HG03066 (cell line): ENCODE results near the gene NABP2.
"Not testable (repeated sequence)": the region's sequence is repeated elsewhere in the genome, so short reads cannot be mapped to it uniquely, and the experiment has no call there.

ENCODE experiments used
- ATAC-seq: cut with Tn5 transposase; IDR thresholded peaks from one replicate; pipeline ENCODE4 v1.9.1; 2021; ENCODE audit warnings: low read depth; ENCODE audit not compliant: unreplicated experiment

The NABP2 gene

DNA sequence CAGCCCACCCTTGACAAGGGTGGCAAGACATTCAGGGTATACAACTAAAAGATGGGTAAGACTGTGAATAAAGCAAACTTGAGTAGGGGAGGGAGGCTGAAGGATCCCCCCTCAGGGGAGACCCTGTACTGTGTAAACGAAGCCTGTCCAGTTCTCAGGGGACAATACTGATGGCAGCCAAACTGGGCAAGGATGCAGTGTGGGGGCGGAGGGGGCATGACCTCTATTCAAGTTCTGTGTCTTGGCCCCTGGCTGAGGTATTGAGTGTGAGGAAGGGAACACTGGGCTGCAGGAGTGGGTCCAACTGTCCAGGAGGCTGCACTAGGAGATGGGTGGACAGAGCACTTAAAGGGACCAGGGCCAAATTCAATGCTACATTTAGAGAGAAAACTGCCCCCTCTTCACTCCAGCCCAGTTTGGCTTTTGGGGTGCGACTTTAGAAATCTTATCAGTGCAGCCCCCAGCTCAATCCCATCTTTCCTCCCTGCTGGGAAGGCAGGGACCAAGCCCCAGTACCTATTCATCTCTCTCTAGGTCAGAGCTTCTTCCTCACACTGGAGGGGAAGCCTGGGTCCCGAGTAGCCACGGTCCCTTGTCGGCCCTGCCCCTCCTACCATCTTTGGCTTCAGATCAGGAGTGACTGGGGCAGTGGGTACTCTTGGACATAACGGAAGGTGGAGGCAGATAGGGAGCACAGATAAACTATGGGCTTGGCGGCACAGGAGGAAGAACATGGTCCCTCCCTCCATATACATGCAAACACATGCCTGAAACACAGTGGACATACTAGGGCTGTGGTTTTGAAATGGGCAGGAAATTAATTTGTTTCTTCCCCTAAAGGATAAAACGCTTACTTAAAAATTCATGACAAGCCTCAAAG lies 17.5 kb downstream of the NABP2 start:
- no peak for ATAC-seq

DNA sequence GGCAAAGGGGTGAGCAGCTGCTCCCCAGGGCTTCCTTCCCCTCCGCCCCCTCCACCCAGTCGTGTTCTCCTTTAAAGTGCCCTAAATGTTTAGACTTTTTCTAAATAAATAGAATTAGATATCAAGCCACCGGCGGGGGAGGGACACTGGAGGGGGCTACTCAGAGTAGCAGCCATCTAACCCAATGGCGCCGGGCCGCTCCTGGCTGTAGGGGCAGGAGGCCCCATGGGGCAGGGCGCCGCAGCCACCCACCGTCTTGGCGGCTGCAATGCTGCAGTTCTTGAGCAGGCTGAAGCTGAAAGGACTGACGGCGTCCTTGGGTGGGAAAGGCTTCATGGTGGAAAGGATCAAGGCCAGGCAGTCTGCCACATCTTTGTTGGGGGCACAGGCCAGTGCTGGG lies 18.8 kb downstream of the NABP2 start:
- ATAC-seq = no peak

DNA sequence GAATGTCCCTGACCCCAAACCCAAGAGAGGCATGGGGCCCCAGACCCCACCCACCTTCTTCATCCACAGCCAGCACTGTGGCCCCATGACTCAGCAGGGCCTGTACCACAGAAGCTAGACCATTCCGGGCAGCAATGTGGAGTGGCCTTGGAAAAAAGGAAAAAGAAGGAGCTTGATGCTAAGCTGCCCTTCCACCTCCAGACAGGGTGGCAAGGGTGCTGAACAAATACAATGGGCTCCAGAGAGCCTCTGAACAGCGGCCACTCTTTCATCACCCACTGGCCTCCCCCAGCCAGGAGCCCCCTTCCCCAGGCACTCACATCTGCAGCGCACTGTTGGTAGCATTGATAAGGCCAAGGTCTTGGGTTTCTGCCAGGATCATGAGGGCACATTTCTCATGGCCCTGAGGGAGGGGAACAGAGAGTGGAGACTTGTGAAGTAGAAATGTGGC lies 19.6 kb downstream of the NABP2 start:
- no peak for ATAC-seq

DNA sequence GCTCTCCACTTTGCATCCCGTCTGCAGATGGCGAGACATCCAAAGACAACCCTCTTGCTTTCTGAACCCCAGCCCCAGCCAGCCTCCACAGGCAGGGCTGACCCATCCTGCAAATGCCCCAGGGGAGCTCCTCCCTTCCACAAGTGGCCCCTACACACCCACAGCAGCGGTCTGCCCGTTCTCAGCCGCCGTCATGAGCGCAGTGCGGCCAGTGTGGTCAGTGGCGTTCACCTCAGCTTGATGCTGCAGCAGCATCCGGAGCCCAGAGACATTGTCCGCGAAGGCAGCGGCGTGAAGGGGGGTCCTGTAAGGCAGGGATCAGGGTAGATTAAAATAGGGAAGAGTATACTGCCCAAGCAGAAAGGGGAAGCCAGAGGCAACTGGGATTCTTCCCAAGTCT lies 20.4 kb downstream of the NABP2 start:
- ATAC-seq = no peak

DNA sequence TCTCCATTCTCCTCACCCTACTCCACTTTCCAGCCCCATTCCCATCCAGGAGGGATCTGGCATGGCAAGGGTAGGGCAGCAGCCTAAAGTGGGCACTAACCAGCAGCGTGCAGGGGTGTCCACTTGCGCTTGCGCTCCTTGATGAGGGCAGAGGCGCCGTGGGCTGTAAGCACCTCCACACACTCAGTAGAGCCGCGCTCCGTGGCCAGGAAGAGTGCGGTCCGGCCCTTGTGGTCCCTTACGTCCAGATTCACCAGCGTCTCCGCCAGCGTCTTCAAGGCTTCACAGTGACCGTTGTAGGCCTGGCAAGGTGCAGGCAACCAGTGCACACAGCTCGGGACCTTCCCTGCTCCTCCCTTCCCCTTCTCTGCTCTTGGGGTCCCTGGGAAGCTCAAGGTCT lies 23.8 kb downstream of the NABP2 start:
- ATAC-seq = no peak

DNA sequence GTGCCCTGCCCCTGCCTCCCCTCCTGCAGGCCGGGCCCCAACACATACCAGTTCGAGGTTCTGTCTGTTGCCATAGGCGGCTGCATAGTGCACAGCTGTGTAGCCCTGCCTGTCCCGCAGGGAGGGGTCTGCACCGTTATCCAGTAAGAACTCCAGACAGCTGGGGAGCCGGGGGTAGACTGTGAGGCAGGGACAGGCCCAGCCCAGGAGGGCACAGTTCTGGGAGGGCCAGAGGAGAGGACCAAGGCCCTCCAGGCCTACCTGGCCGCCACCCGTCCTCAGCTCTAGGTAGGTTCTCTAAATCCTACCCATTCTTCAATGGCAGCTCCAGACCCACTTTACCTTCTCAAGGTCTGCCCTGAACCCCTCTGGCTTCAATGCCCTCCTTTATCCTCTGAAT lies 24.6 kb downstream of the NABP2 start:
- no peak for ATAC-seq

DNA sequence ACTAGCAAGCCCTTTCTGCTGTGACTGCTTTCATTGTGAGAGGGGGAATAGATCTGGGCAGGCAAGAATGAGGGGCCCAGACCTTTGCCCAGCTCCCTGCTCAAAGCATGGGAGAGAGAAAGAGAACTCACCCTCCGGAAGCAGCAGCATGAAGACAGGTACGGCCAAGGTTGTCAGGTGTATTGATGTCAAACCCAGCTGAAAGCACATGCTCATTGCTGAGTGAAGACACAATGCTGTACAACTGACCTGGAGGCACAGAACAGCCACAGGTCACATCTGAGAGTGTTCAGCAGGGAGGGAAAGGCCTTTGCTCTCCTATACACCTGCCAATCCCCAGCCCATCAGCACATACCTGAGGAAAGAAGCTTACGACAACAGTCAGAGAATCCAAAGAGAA lies 28.5 kb downstream of the NABP2 start:
- ATAC-seq = no peak

DNA sequence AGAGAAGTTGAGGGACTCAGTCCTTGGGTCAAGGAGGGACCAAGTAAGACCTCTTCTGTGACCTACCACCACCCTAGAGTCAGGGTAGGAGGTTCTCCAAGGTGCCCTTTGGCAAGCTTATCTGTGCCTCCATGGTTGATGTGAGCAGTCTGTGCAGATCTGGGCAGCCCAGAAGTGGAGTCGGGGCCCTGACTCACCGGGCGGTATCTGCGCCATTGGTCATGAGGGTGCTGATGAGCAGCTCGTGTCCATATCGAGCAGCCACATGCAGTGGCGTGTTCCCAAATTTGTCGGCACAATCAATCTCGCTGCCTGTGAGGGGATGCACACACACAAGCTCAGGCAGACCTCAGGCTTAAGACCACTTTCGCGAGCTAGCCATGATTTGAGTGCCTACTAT lies 28.9 kb downstream of the NABP2 start:
- no peak for ATAC-seq

DNA sequence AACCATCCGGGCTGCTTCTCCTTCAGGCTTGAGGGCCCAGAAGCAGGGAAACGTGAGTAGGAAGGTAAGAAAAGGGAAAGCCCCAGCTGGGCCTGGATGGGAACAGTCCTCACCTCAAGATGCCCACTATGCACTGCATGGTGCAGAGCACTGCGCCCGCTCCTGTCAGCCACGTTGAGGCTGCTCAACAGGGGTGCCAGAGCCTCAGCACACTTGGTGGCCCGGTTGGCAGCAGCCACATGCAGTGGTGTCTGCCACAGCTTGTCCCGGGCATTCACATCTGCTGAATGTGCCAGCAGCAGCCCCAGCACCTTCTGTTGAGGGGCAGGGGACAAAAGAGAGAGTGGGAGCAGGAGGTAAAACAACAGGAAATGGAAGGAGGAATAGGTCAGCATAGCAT lies 31.5 kb downstream of the NABP2 start:
- ATAC-seq = no peak

DNA sequence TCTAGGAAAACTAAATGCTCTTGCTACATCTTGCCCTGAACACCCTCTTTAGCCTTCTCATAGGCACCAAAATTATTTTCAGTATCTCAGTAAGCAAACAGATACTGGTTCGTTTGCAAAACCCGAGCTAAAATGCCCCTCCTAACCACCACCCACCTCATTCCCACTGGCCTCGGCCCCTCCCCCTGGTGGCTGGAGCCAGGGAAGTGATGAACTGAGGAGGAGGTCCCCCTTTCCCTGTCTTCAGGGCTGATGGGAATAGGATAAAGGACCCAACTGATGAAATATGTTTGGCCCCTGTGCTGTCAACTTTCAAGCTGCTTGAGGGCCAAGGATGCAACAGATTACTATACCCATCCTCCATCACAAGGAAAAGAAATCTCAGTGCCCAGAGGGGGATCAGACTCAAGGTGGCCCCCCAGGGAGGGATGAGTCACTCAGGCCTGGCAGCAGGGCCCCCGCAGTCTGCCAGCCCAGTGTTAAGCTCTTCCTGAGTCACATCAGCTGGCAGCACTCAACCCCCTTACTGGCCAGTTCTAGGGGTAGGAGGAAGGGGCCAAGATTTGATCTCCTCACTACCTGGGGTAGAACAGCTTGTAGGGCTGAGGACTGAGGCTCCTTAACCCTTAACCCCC lies 32.3 kb downstream of the NABP2 start:
- ATAC-seq = no peak

DNA sequence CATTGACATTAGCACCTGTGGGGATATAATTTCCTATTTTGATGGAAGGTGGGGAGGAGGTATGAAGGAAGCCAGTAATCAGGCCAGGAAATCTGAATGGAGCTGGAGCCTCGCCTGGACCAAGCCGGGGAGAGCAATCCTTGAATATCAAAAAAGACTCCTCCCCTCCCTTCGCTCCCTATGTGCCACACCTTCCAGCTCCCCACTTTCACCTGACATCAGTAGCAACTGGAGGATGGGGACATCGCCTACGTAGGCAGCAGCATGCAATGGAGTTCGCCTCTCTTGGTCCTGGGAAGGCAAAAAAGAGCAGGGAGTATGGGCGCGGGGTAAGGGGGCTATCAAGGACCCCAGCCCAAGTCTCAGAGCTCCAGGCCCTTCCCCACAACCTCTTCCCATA lies 32.9 kb downstream of the NABP2 start:
- no peak for ATAC-seq

DNA sequence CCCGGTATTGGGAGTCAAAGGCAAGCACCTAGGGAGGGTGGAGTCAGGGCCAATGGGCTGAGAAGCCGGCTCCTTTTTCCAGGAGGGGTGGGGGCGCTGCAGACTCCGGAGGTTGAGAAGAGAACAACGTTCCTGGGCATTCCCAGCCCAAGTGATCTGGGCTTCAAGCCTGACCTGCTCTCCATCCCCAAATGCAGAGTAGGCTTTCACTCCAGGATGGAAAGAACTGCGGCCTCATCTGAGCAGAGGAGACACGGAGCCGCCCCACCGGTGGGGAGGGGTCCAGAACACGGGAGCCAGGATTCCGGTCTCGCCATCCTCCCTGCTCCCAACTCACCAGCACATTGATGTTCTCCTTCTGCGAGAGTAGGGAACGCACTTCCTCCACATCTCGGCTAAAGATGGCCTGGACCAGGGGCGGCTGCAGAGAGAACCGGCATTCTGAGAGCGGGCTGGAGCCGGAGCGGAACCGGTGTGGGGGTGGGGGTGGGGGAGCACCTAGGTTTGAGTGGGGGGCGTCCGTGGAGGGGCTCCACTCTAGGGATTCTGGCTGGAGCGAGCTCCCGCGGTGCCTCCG lies 33.4 kb downstream of the NABP2 start:
- ATAC-seq = no peak

DNA sequence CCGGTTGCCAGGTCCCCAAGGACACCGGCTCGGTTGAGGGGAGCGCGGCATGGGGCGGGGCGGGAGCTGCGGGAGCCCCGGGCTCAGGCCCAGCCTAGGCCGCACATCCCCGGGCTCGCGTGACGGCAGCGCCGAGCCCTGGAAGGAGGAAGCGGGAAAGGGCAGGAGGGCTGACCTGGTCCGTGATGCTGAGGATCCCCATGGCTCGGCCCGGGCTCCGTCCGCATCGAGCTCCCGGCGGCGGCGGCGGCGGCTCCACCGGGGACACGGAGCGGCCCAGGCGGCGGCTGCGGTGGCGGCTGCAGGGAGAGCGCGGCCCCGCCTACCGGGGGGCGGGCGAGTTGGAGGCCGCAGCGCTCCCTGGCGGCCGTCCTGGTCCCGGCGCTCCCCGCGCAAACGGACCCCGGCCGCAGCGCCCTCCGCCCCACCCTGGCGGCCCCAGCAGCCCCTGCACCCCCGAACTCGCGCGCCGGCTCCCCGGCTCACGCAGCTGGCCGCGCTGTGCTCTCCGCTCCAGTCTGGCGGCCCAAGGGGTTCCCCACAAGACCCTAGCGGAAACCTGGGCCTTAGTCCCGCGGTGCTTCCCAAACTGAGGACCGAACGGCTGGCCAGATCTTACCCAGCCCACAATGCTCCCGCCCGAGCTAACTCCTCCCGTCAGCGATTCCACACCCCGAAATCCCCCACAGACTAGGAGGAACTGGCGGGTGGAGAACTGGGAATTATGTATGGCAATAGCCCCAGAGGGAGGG lies 34.1 kb downstream of the NABP2 start, which contains the start of gene ANKRD52:
Gene ANKRD52 (minus strand): TSS at position 317 of the 752 bp plus-strand sequence. CDS start 115 bp downstream, at position 202.
- peak; percentile 86 for ATAC-seq

DNA sequence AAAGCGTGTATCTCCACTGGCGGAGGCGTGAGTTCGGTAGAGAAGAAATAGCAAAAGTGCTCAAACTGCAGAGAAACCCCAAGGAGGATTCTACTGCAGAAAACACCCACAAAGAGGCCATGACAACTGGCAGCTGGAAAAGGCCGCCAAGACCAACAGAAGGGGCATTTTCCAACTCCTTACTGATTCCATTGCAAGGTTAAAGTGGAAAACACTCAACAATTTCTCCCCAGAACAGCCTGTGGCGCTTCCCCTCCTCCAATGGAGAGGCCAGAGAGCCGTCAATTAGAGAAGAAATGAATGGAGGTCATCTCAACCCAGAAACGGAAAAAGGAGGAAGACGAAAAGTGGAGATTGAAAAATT lies 34.7 kb downstream of the NABP2 start:
- no peak for ATAC-seq

DNA sequence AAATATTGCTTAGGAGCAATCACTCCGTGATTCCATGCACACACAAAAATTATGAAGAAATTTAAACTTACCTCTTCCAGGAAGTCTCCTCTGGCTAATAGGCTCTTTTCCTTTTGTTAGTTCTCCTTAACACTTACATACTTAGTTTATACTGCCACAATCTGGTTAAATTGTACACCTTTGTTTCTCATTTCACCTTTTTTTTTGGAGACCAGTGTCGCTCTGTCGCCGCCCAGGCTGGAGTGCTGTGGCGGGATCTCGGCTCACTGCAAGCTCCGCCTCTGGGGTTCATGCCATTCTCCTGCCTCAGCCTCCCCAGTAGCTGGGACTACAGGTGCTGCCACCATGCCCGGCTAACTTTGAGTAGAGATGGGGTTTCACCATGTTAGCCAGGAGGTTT lies 36.2 kb downstream of the NABP2 start:
- no peak for ATAC-seq

DNA sequence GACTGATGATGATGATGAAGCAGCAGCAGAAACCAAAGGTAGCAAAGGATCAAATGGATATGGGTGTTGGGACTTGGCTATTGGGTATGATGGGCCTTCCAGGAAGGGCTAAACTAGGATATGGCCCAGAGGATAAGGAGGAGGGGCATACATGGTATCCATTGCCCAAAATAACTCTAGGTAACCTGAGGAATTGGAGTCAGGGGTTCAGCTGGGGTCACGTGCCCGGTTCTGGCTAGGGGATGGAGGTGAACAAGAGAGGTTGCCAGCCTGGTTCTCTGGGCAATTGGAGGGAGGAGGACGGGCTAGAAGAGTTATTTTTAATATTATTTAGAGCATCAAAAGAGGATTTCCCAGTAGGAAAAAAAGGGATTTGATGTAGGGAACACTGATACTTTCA lies 36.8 kb downstream of the NABP2 start:
- ATAC-seq = no peak

DNA sequence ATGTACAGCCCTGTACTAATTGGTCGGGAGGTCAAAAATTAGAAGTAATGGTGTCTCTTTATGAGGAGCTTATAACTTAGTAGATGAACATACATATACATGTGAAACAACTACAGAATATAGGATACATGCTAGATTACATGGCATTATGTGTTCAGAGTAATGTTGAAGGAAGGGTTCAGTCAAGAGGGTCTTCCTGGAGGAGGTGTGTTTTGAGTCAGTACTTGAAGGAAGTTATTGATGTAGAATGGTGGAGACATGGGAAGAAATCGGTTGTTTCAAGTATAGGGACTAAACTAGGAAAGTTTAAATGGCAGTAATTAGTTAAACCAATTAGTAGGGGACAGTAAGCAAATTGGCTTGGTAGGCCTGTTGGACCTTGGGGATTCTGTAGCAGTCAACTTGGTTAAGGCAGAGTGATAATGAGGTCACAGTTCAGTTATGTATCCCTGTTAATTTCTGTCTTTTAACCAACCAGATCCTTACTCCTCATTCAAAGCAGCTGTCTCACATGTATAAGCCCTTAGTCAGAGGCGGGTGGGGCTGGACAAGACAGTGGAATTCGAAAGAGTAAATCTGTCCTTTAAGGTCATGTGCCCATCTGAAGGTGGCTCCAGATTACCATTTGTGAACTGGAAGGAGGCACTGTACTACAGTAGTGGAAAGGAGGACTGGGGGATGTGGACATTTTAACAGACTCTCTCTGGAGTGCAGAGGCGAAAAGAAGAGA lies 37.5 kb downstream of the NABP2 start:
- ATAC-seq = no peak

DNA sequence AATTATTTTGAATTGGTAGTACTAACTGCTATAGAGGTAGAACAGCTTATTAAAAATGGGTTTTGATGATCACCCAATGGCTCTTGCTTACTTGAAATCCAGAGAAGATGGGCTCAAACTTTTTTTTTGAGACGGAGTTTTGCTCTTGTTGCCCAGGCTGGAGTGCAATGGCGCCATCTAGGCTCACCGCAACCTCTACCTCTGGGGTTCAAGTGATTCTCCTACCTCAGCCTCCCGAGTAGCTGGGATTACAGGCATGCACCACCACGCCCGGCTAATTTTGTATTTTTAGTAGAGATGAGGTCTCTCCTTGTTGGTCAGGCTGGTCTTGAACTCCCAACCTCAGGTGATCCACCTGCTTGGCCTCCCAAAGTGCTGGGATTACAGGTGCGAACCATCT lies 38.8 kb downstream of the NABP2 start:
- ATAC-seq = not testable (repeated sequence)

DNA sequence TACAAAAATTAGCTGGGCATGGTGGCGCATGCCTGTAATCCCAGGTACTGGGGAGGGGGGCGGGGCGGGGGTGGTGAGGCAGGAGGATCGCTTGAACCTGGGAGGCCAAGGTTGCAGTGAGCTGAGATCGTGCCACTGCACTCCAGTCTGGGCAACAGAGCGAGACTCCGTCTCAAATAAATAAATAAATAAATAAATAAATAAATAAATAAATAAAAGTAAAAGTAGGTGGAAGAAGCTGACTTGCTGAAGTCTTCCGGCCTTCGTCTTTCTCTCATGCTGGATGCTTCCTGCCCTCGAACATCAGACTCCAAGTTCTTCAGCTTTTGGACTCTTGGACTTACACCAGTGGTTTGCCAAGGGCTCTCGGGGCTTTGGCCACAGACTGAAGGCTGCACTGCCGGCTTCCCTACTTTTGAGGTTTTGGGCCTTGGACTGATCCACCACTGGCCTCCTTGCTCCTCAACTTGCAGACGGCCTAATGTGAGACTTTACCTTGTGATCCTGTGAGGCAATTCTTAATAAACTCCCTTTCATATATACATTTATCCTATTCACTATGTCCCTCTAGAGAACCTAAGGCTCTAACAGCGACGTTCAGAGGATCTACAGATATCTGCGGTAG lies 42.0 kb downstream of the NABP2 start:
- not testable (repeated sequence) for ATAC-seq
